Lower lobe of right lung (tissue), 2 donors: ENCODE measurements around the gene CYB5D1. TPM values are rescaled to one million over a fixed set of nuclear protein-coding genes. Genes with fewer than 3 reads are reported as not detected.

Experiments used
- ATAC-seq, 2 donors: fragments of 200-7000 bp; cut with Tn5 transposase; one replicate each; pipeline ENCODE4 v1.9.1; 2020 to 2022; ENCODE audit warnings: mild to moderate bottlenecking in 2 of 2, moderate library complexity in 2 of 2
- DNase-seq: peaks from one replicate; pipeline ENCODE4 v3.0.0-alpha.2; 2020
- H3K27ac ChIP-seq: fragments of 200-600 bp; one replicate; pipeline ENCODE4 v1.8.0; 2022
- H3K27me3 ChIP-seq: fragments of 200-600 bp; one replicate; pipeline ENCODE4 v1.8.0; 2022; ENCODE audit warnings: low read depth
- H3K36me3 ChIP-seq: fragments of 200-600 bp; one replicate; pipeline ENCODE4 v1.8.0; 2022; ENCODE audit warnings: mild to moderate bottlenecking
- H3K4me1 ChIP-seq: fragments of 200-600 bp; one replicate; pipeline ENCODE4 v1.8.0; 2022
- H3K4me3 ChIP-seq: fragments of 200-600 bp; one replicate; pipeline ENCODE4 v1.8.0; 2022; ENCODE audit warnings: mild to moderate bottlenecking
- H3K9me3 ChIP-seq: fragments of 200-600 bp; one replicate; pipeline ENCODE4 v1.8.0; 2022
- CTCF ChIP-seq: fragments of 200-600 bp; IDR thresholded peaks from one replicate; pipeline ENCODE4 v1.8.0; 2022; ENCODE audit warnings: antibody characterized with exemption, mild to moderate bottlenecking
- intact Hi-C: fragments of 100-400 bp; cut with DNase I; formaldehyde crosslinking; loops from one replicate; pipeline ENCODE4 v1.11.0; 2022
- total RNA-seq: library from RNA; stranded (reverse); fragmentation: NEBNext Ultra II Directional; extraction: Animal tissue kit (Norgen Biotek cat#: 25700); gene quantifications from one replicate; pipeline ENCODE4 v1.2.1, GENCODE V29; 2021
- donor health status: DM: no; HTN: yes; CAD: no; lungs with severe emphysema.

The CYB5D1 gene
- total RNA-seq, 1 donor from 2014 or later: 12.6 TPM

DNA sequence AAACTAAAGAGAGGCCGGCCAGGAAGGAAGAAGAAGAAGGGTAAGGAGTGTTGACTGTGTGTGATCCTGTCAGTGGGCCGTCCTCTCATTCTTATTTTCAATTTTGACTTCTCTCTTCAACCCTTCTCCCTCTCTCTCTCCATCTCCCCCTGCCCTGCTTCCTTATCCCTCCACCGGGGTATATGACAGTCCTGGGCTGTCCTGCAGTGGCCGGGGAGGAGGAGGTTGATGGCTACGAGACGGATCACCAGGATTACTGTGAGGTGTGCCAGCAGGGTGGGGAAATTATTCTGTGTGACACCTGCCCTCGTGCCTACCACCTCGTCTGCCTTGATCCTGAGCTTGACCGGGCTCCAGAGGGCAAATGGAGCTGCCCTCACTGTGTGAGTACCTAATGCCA, 36.4 kb downstream of the CYB5D1 start:
- peaks cover 88% of the 10 kb centered on the region for H3K36me3 ChIP-seq
- no peak for DNase-seq
- ATAC-seq: no peak

GRCh38 chr17:7894866-7895265, 37.1 kb downstream of the CYB5D1 start:
- DNase-seq (no peak), ATAC-seq (no peak)
- peaks cover 95% of the 10 kb centered on the region for H3K36me3 ChIP-seq
- TF ChIP-seq CTCF: no peak
- H3K9me3 ChIP-seq: no peaks in the 10 kb centered on the region
- intact Hi-C loops: no loop called here
- no peaks in the 10 kb centered on the region for H3K27me3 ChIP-seq
- H3K4me1 ChIP-seq: peaks cover 5% of the 10 kb centered on the region
- no peak overlapping the region for H3K27ac ChIP-seq
- no peak overlapping the region for H3K4me3 ChIP-seq

More for the DNA sequence above, 36.4 kb downstream of the CYB5D1 start:
- intact Hi-C loops: no loop called here
- Histone ChIP-seq H3K27me3 (no peaks in the 10 kb centered on the region), H3K9me3 (no peaks in the 10 kb centered on the region), H3K4me1 (peaks cover 11% of the 10 kb centered on the region), H3K4me3 (no peak overlapping the region), H3K27ac (no peak overlapping the region)
- no peak for TF ChIP-seq CTCF

DNA sequence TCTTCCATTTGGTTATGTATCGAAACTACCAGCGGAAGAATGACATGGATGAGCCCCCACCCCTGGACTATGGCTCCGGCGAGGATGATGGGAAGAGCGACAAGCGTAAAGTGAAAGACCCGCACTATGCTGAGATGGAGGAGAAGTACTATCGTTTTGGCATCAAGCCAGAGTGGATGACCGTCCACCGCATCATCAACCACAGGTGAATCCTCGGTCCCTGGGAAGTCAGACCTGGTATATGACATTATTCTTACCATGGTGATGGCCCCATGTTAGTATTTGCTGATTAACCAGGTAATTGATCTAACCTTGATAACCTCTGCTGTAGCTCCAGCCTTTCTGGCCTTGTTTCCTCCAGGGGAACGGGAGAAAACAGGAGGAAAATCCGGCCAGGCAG, 39.3 kb downstream of the CYB5D1 start:
- no peak overlapping the region for H3K27ac ChIP-seq
- DNase-seq: no peak
- no peaks in the 10 kb centered on the region for H3K9me3 ChIP-seq
- intact Hi-C loops: no loop called here
- H3K4me1 ChIP-seq: no peaks in the 10 kb centered on the region
- no peak for TF ChIP-seq CTCF
- ATAC-seq: no peak
- peaks cover 96% of the 10 kb centered on the region for H3K36me3 ChIP-seq
- H3K4me3 ChIP-seq: no peak overlapping the region
- no peaks in the 10 kb centered on the region for H3K27me3 ChIP-seq

DNA sequence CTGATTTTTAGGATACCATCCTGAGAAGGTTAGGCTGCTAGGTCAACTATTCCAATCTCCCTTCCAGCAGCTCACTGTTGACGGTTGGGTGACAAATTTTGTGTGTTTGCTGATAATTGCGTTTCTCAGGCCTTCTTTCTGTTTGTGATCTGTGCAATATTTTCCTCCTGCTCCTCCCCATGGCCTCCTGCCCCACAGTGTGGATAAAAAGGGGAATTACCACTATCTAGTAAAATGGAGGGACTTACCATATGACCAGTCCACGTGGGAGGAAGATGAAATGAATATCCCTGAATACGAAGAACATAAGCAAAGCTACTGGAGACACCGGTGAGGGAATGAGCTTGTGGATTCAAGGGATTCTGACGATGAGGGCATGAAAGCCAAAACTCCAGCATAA, 40.0 kb downstream of the CYB5D1 start:
- intact Hi-C loops: no loop called here
- ATAC-seq: peak; percentile 57 to 80
- Histone ChIP-seq H3K4me3 (no peak overlapping the region), H3K27me3 (no peaks in the 10 kb centered on the region), H3K36me3 (peaks cover 97% of the 10 kb centered on the region), H3K4me1 (no peaks in the 10 kb centered on the region), H3K9me3 (no peaks in the 10 kb centered on the region), H3K27ac (no peak overlapping the region)
- TF ChIP-seq CTCF: peak; percentile 41
- DNase-seq: no peak

- Histone ChIP-seq H3K27me3 (no peaks in the 10 kb centered on the region), H3K27ac (no peak overlapping the region), H3K9me3 (no peaks in the 10 kb centered on the region), H3K36me3 (peaks cover 100% of the 10 kb centered on the region), H3K4me3 (no peak overlapping the region), H3K4me1 (no peaks in the 10 kb centered on the region)
- no peak for ATAC-seq
- no peak for TF ChIP-seq CTCF
- no peak for DNase-seq
- intact Hi-C loops: no loop called here
Observed at GRCh38 chr17:7903154-7904103, 45.6 kb downstream of the CYB5D1 start.
